Right lobe of liver (tissue), 6 donors: Measurements from ENCODE around the gene CRACR2B. TPM values are rescaled to one million over a fixed set of nuclear protein-coding genes. Genes with fewer than 3 reads are reported as not detected.

ENCODE experiments used
- ATAC-seq, 4 donors: fragments of 200-7000 bp; cut with Tn5 transposase; one replicate each; pipeline ENCODE4 v1.9.1; 2020; ENCODE audit warnings: mild to moderate bottlenecking in 4 of 4, moderate library complexity in 4 of 4
- DNase-seq, 3 donors: peaks; one replicate each; pipeline ENCODE4 v3.0.0-alpha.2; 2020
- H3K27ac ChIP-seq, 3 donors: fragments of 200-600 bp; one replicate each; pipeline ENCODE4 v1.8.0; 2022
- H3K27me3 ChIP-seq, 2 donors: fragments of 200-600 bp; one replicate each; pipeline ENCODE4 v1.8.0; 2022
- H3K36me3 ChIP-seq, 4 donors: fragments of 200-600 bp; sonication (generic) in 1 of 4; one replicate each; pipeline versions ENCODE4 v1.5.1 to v1.8.0; 2017 to 2022; ENCODE audit warnings: control low read depth in 1 of 4
- H3K4me1 ChIP-seq, 4 donors: fragments of 200-600 bp; sonication (generic) in 1 of 4; one replicate each; pipeline versions ENCODE4 v1.5.1 to v1.8.0; 2017 to 2022; ENCODE audit warnings: control low read depth in 1 of 4
- H3K4me3 ChIP-seq, 3 donors: fragments of 200-600 bp; one replicate each; pipeline ENCODE4 v1.8.0; 2022
- H3K9me3 ChIP-seq, 4 donors: fragments of 200-600 bp; sonication (generic) in 1 of 4; one replicate each; pipeline versions ENCODE4 v1.5.1 to v1.8.0; 2017 to 2022; ENCODE audit warnings: control low read depth in 1 of 4
- CTCF ChIP-seq, 4 donors: fragments of 200-600 bp in 3 of 4; fragments of 450-650 bp in 1 of 4; IDR thresholded peaks; one replicate each; pipeline versions ENCODE4 v1.5.1 to v1.8.0; 2016 to 2022; ENCODE audit warnings: antibody characterized with exemption in 4 of 4, mild to moderate bottlenecking in 2 of 4
- POLR2A ChIP-seq: fragments of 450-650 bp; IDR thresholded peaks from one replicate; pipeline ENCODE4 v1.6.1; 2017; ENCODE audit warnings: antibody characterized with exemption, mild to moderate bottlenecking
- WGBS: methylation state at CpG from one replicate; pipeline ENCODE4 v1.1.6; 2018; ENCODE audit warnings: low coverage, low lambda C conversion rate; ENCODE audit not compliant: insufficient coverage; ENCODE audit errors: missing lambda C conversion rate; 5-methylcytosine and 5-hydroxymethylcytosine counted together
- intact Hi-C, 2 donors: fragments of 100-400 bp; cut with DNase I; formaldehyde crosslinking; loops; one replicate each; pipeline versions ENCODE4 v1.11.2 to v1.14.1; 2022
- total RNA-seq, 6 experiments: library from RNA; depleted of rRNA in 2 of 6; stranded (reverse); fragments of >200 nt in 2 of 6; fragmentation: NEBNext Ultra II Directional in 3 of 6; extraction: Animal tissue kit (Norgen Biotek cat#: 25700) in 3 of 6; gene quantifications; one replicate each; pipeline versions ENCODE4 v1.1.0 to v1.2.4, GENCODE V29; 2016 to 2023
- donor health status: DM: no; HTN: yes; CAD: no.
- donor health status: DM: no; HTN: no; CAD: no.
- donor health status: DM: no; HTN: no; CAD: no.
- donor health status: DM: no; HTN: yes; CAD: no.
- donor health status: DM: no; HTN: yes; CAD: no.

CRACR2B gene
- total RNA-seq, 6 experiments from 2014 or later, result 2.2 to 4.0 (median 3.1) TPM

GRCh38 chr11:818396-819128, 9.2 kb upstream of the CRACR2B start, which contains the start of gene PNPLA2:
PNPLA2 (plus strand) TSS chr11:818914; CDS start chr11:819719, 805 bp downstream.
- Histone ChIP-seq H3K9me3 (no peaks in the 10 kb centered on the region), H3K36me3 (peaks cover 0 to 13% (median 0%) of the 10 kb centered on the region in 4 donors), H3K27ac (peak within 1 kb of the TSS; percentile 81 to 94 (median 88)), H3K4me1 (peaks cover 0 to 26% (median 11%) of the 10 kb centered on the region in 4 donors), H3K4me3 (peak within 1 kb of the TSS; percentile 71 to 99 (median 94)), H3K27me3 (no peaks in the 10 kb centered on the region)
- intact Hi-C loops, result no loop called here
- 15% methylated on average over 4 of the region's 20 CpGs for WGBS
- DNase-seq (no peak), ATAC-seq (peak in 2 of 4 donors; percentile 1 to 17)
- TF ChIP-seq CTCF (IDR thresholded peaks at IDR 0.05) (no peak), POLR2A (peak; percentile 60)

GRCh38 chr11:819129-819931, 8.4 kb upstream of the CRACR2B start:
- TF ChIP-seq CTCF (IDR thresholded peaks at IDR 0.05) (peak in 1 of 4 donors; percentile 36), POLR2A (peak; percentile 89)
- Histone ChIP-seq H3K36me3 (peaks cover 0 to 17% (median 3%) of the 10 kb centered on the region in 4 donors), H3K27me3 (no peaks in the 10 kb centered on the region), H3K4me1 (peaks cover 0 to 28% (median 12%) of the 10 kb centered on the region in 4 donors), H3K4me3 (peak overlapping the region; percentile 71 to 99 (median 94)), H3K27ac (peak overlapping the region; percentile 81 to 94 (median 88)), H3K9me3 (no peaks in the 10 kb centered on the region)
- ATAC-seq (peak; percentile 68 to 81 (median 76)), DNase-seq (peak; percentile 95 to 97 (median 96))
- WGBS, result 0% methylated on average over 12 of the region's 96 CpGs
- intact Hi-C loops, result no loop called here

GRCh38 chr11:819943-820649, 7.6 kb upstream of the CRACR2B start:
- 0% methylated on average over 13 of the region's 47 CpGs for WGBS
- TF ChIP-seq CTCF (IDR thresholded peaks at IDR 0.05), result no peak
- peak; percentile 80 for TF ChIP-seq POLR2A
- peak; percentile 64 to 76 (median 72) for ATAC-seq
- H3K27me3 ChIP-seq, result no peaks in the 10 kb centered on the region
- H3K4me1 ChIP-seq, result peaks cover 0 to 35% (median 16%) of the 10 kb centered on the region in 4 donors
- intact Hi-C loops, result no loop called here
- no peaks in the 10 kb centered on the region for H3K9me3 ChIP-seq
- peaks cover 0 to 24% (median 7%) of the 10 kb centered on the region in 4 donors for H3K36me3 ChIP-seq
- H3K27ac ChIP-seq, result peak overlapping the region; percentile 81 to 94 (median 88)
- H3K4me3 ChIP-seq, result peak overlapping the region; percentile 71 to 99 (median 94)
- DNase-seq, result peak; percentile 96 to 98 (median 97)
